Measurements from ENCODE around the gene NDUFS8.

The NDUFS8 gene

GRCh38 chr11:68026391-68027105 lies 3.9 kb upstream of the NDUFS8 start:
- DNase-seq, result no peak
- intact Hi-C loops (cut with DNase I), result no loop called here

DNA sequence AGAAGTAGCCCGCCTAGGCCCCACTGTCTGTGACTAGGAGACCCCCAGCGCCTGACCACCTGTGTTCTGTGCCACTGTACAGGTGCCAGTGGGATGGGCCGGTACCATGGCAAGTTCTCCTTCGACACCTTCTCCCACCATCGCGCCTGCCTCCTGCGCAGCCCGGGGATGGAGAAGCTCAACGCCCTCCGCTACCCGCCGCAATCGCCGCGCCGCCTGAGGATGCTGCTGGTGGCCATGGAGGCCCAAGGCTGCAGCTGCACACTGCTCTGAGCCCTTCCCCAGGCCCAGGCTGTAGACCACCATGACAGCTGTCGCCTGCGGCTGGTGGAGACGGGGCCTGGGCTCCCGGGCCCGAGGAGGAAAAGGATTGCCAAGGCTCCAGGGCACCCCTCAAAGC lies 2.8 kb upstream of the NDUFS8 start:
- DNase-seq, result no peak
- intact Hi-C loops (cut with DNase I), result no loop called here

GRCh38 chr11:68028802-68029545 lies 1.5 kb upstream of the NDUFS8 start:
- no peak for DNase-seq
- intact Hi-C loops (cut with DNase I), result no loop called here

DNA sequence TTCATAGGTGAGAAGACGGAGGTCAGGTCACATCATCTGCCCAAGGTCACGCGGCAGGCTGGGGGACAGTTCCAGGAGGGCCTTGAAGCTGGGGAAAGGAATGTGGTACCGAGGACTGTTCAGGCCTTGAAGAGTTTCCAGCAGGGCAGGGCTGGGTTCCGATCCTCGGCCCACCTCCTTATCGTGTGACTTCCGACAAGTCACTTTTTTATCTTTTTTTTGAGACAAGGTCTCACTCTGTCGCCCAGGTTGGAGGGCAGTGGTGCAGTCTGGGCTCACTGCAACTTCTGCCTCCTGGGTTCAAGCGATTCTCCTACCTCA lies 623 bp downstream of the NDUFS8 start:
- intact Hi-C loops (cut with DNase I), result loop anchor here (2.0 kb wide), 1 partner anchor 90 kb away; the partner anchor contains the start of gene CHKA

DNA sequence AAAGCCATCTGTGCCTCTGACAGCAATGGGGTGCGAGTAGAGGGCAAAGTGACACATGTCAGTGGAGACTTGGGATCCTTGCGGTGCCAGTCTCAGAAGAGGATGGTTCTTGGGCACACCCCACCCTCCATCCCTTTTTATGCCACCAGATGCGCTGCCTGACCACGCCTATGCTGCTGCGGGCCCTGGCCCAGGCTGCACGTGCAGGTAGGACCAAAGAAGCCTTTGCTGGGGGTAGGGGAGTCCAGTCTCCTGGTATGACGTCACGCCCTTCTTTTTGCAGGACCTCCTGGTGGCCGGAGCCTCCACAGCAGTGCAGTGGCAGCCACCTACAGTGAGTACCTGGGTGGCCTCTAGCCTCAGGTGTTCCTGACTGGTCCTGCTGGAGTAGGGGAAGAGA lies 1.5 kb downstream of the NDUFS8 start:
- intact Hi-C loops (cut with DNase I), result no loop called here
- no peak for DNase-seq

More for the DNA sequence above, 623 bp downstream of the NDUFS8 start:
- no peak for DNase-seq

DNA sequence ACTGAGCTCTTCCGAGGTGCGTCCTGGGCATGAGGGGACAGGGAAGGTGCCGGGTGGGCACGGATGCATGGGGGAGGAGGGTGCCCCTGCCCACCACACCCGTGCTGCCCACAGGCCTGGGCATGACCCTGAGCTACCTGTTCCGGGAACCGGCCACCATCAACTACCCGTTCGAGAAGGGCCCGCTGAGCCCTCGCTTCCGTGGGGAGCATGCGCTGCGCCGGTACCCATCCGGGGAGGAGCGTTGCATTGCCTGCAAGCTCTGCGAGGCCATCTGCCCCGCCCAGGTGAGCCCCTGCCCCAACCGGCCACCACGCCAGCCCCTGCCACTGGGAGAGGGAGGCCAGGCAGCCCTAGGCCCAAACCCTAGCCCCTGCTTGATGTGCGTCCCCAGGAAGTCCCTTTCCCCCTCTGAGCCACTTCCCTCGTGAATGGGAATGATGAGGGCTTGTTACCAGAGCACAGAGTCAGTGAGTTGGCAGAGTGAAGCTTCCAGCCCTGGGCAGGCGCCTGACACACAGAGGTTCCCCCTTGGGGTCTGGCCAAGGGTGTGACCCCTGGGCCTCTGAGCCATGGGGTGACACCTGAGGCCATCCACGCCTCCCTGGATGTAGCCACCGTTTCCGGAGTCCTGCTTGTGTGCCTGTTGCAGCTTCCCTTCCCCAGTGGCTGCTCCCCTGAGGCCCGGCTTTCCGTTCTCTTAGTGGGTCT lies 2.7 kb downstream of the NDUFS8 start:
- intact Hi-C loops (cut with DNase I), result no loop called here

GRCh38 chr11:68033708-68034045 lies 3.2 kb downstream of the NDUFS8 start:
- intact Hi-C loops (cut with DNase I), result no loop called here
- DNase-seq, result no peak

More for the DNA sequence above, 2.7 kb downstream of the NDUFS8 start:
- DNase-seq, result no peak

DNA sequence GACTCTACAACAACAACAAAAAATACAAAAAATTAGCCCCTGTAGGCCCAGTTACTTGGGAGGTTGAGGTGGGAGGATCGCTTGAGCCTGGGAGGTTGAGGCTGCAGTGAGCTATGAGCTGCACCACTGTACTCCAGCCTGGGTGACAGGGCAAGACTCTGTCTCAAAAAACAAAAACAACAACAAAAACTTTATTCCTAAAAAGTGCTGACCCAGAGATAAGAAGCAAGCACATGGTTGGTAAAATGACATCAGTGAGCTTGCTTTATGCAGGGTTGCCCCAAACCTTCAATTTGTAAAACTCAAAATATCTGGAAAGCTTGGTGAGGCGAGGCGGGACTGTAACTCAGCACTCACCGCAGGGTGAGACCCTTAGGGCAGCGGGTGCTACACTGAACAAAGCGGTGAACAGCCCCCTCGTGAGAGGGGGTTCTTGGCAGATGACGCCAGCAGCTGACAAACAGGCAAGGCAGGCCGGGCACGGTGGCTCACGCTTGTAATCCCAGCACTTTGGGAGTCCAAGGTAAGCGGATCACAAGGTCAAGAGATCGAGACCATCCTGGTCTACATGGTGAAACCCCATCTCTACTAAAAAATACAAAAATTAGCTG lies 4.9 kb downstream of the NDUFS8 start:
- intact Hi-C loops (cut with DNase I), result no loop called here
- no peak for DNase-seq

- DNase-seq, result no peak
- intact Hi-C loops (cut with DNase I), result no loop called here
Measured at GRCh38 chr11:68036141-68036716, 5.7 kb downstream of the NDUFS8 start.

- intact Hi-C loops (cut with DNase I), result no loop called here
- DNase-seq, result peak in 13 of 42 donors; percentile 28 to 72 (median 54)
Measured at GRCh38 chr11:68036717-68037239, 6.3 kb downstream of the NDUFS8 start.

GRCh38 chr11:68037411-68038225 lies 7.1 kb downstream of the NDUFS8 start:
- intact Hi-C loops (cut with DNase I), result no loop called here
- peak in 2 of 42 donors; percentile 28 to 31 for DNase-seq

DNA sequence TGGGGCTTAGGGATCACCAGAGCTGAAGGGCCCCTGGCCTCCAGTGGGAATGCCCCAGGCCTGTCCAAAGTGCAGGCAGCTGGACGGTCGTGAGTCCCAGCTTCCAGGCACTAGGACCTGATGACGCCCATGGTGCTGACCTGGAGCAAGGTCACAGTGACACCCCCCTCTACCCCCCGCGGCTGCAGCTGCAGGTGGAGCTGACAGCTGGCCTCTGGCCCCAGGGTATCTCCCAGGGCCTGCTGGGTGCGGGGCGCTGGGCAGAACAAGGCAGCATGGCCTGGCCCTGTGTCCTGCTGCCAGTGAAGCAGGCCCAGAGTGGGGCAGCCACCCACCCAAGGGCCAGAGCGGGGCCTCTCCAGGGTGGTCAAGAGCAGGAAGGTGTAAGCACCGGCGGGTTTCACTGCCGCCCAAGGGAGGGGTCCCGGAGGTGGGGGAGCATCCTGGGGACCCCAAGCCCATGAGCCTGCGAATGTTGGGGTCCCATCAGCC lies 7.8 kb downstream of the NDUFS8 start:
- DNase-seq, result no peak

GRCh38 chr11:68038718-68039525 lies 8.4 kb downstream of the NDUFS8 start, which contains the start of gene TCIRG1:
Gene TCIRG1, plus strand, starts transcription at chr11:68039025. Its CDS starts 2,247 bp downstream, at chr11:68041272.
- DNase-seq, result peak in 38 of 42 donors; percentile 42 to 79 (median 61)
- intact Hi-C loops (cut with DNase I), result no loop called here

More for the DNA sequence above, 7.8 kb downstream of the NDUFS8 start:
- intact Hi-C loops (cut with DNase I), result no loop called here

DNA sequence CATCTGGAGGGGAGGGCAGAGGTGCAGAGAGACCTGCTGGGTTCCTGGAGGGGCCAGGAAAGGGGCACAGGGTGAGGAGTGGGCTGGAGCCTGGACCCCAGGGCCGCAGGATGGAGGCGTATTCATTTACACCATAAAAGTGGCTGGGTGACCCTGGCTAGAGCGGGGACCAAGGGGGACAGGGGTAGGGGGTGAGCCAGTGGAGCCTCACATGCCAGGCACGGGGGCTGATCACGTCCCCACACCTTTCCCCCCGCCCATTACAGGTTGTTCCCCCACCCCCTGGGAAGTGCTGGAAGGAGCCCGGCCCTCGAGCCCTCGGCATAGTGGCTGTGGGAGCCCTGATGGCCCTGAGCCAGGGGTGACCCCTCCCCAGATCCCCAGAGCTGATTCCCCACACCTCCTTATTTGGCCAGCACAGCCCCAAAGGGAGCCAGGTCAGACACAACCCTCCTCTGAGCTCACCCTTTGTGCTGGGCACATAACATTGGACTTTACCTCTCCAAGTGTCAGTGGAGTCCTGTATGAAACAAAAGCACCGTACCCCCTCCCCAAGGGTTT lies 9.1 kb downstream of the NDUFS8 start:
- no peak for DNase-seq
- intact Hi-C loops (cut with DNase I), result no loop called here

DNA sequence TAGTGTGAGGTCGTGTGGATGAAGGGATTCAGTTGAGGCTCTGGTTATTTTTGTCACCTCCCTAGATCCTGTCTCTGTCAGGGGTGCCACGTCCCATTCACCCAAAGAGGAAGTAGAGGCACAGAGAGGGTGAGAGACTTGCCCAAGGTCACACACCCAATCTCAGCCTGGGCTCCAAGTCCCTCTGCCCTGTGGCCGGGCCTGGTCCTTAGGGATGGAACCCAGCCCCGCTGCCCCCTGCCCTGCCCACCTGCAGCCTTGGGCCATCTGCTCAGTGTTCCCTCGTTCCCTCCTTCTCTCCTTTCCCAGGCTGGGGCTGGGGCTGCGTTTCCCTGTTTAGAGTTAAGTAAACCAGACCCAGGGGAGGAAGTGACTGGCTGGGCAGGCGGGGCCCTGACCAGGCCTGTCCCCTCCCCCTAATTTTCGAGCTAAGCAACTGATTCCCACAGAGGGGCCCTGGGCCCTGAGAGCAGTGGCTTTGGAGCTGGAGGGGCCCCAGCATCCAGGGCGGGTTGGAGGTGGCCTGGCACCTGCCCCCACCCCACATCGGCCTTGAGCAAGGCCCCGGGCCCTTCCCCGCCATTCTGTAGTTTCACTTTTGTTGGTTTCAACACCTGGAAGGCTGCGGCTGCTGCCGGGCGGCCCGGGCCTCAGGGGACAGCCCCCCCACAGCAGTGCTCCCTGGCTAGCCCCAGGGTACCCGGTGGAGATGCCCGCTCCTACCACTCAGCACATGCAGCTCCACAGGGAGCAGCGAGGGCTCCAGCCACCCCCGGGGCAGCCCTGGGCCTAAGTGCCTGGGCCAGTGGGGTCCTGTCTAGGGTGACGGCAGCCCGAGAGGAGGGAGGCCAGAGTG lies 9.8 kb downstream of the NDUFS8 start:
- intact Hi-C loops (cut with DNase I), result no loop called here
- peak in 1 of 42 donors; percentile 21 for DNase-seq
